HEK293 (cell line): Measurements from ENCODE around the gene FRZB.

ENCODE experiments used
- CTCF ChIP-seq: fragments of 450-650 bp; formaldehyde crosslinking; IDR thresholded peaks from 2 replicates; pipeline ENCODE4 v1.5.1; 2016; ENCODE audit warnings: missing biosample characterization, missing genetic modification characterization
- SALL2 ChIP-seq: fragments of 450-650 bp; formaldehyde crosslinking; IDR thresholded peaks from 2 replicates; pipeline ENCODE4 v1.5.0; 2017; ENCODE audit warnings: missing biosample characterization, mild to moderate bottlenecking, missing genetic modification characterization, borderline replicate concordance
- SETDB1 ChIP-seq: IDR thresholded peaks from one replicate; pipeline ENCODE4 v1.6.1; 2017; ENCODE audit warnings: mild to moderate bottlenecking, low read length, moderate library complexity, mixed read lengths; ENCODE audit not compliant: insufficient read length
- YY1 ChIP-seq: fragments of 450-650 bp; formaldehyde crosslinking; IDR thresholded peaks from 2 replicates; pipeline ENCODE4 v1.5.1; 2018; ENCODE audit warnings: missing biosample characterization, missing genetic modification characterization
- ZBTB26 ChIP-seq: fragments of 450-650 bp; formaldehyde crosslinking; optimal IDR thresholded peaks from 2 replicates; pipeline ENCODE3; 2016; ENCODE audit warnings: missing biosample characterization, mild to moderate bottlenecking, missing genetic modification characterization
- ZNF138 ChIP-seq: fragments of 450-650 bp; formaldehyde crosslinking; IDR thresholded peaks from 2 replicates; pipeline ENCODE4 v1.5.1; 2016; ENCODE audit warnings: missing biosample characterization, missing genetic modification characterization, borderline replicate concordance

- TF ChIP-seq SALL2 (tag by site-specific recombination) = no peak
- no peak for TF ChIP-seq CTCF (tag by site-specific recombination)
- TF ChIP-seq YY1 (tag by site-specific recombination) = no peak
- no peak for TF ChIP-seq SETDB1
- no peak for TF ChIP-seq ZNF138
- TF ChIP-seq ZBTB26 (tag by site-specific recombination) = no peak
Measured at GRCh38 chr2:182831101-182831500, 35.3 kb downstream of the FRZB start.
